SJSA1 (cell line): ENCODE data around the gene USP51. TPM values are rescaled to one million over a fixed set of nuclear protein-coding genes. Genes with fewer than 3 reads are reported as not detected.
"Not testable (repeated sequence)": the region's sequence is repeated elsewhere in the genome, so short reads cannot be mapped to it uniquely, and the experiment has no call there.

Experiments
- DNase-seq, 2 experiments: peaks; one replicate each; pipeline ENCODE4 v3.0.0-alpha.2; 2015 to 2020; ENCODE audit warnings: low spot score in 2 of 2, low read depth in 1 of 2
- H3K27ac ChIP-seq: fragments of 250-450 bp; sonication (Bioruptor Pico); 2 replicates; pipeline ENCODE4 v1.5.1; 2020; ENCODE audit warnings: mild to moderate bottlenecking, moderate library complexity
- H3K27me3 ChIP-seq: fragments of 250-450 bp; sonication (Bioruptor Pico); replicated peaks from 2 replicates; pipeline ENCODE4 v1.5.1; 2020; ENCODE audit warnings: mild to moderate bottlenecking, moderate library complexity
- H3K36me3 ChIP-seq: fragments of 250-450 bp; sonication (Bioruptor Pico); 2 replicates; pipeline ENCODE4 v1.5.1; 2020; ENCODE audit warnings: mild to moderate bottlenecking
- H3K4me1 ChIP-seq: fragments of 250-450 bp; sonication (Bioruptor Pico); replicated peaks from 2 replicates; pipeline ENCODE4 v1.6.1; 2021; ENCODE audit warnings: mild to moderate bottlenecking
- H3K4me3 ChIP-seq: fragments of 250-450 bp; sonication (Bioruptor Pico); 2 replicates; pipeline ENCODE4 v1.5.1; 2020; ENCODE audit warnings: mild to moderate bottlenecking
- H3K9me3 ChIP-seq: fragments of 250-450 bp; sonication (Bioruptor Pico); replicated peaks from 2 replicates; pipeline ENCODE4 v1.5.1; 2020; ENCODE audit warnings: mild to moderate bottlenecking
- total RNA-seq: library from RNA; depleted of rRNA; stranded (reverse); fragments of >200 nt; shearing (Covaris generic); gene quantifications from 2 replicates; pipeline ENCODE4 v1.2.3, GENCODE V29; 2014; rRNA removed

The USP51 gene
- total RNA-seq, 1 experiment from 2014 or later = 1.8 TPM

DNA sequence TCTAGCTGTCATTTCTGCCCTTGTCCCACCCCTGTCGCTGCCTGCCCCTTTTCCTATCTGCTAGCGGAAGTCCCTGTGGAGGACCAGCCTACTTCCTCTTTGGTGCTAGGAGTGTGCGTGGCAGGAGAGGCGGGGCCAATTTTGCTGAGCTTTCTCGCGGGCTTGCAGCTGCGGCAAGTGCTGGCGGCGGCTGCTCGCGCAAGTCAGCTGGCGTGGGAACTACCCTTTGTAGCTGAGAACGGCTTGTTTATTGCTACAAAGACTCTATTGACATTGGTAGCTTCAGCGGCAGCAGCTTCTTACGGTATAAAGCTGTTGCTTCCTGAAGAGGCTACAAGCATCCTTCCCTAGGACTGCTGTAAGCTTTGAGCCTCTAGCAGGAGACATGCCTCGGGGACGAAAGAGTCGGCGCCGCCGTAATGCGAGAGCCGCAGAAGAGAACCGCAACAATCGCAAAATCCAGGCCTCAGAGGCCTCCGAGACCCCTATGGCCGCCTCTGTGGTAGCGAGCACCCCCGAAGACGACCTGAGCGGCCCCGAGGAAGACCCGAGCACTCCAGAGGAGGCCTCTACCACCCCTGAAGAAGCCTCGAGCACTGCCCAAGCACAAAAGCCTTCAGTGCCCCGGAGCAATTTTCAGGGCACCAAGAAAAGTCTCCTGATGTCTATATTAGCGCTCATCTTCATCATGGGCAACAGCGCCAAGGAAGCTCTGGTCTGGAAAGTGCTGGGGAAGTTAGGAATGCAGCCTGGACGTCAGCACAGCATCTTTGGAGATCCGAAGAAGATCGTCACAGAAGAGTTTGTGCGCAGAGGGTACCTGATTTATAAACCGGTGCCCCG is 37.4 kb downstream of the USP51 start, which contains the start of gene MAGEH1:
Gene MAGEH1, plus strand, starts transcription at position 138 of the 843 bp plus-strand sequence. Its CDS starts 248 bp downstream, at position 386.
- Histone ChIP-seq H3K27ac (no peak within 1 kb of the TSS), H3K9me3 (no peaks in the 10 kb centered on the region), H3K36me3 (no peaks in the 10 kb centered on the region), H3K4me3 (peak within 1 kb of the TSS; percentile 49), H3K4me1 (no peaks in the 10 kb centered on the region), H3K27me3 (no peaks in the 10 kb centered on the region)
- DNase-seq = peak; percentile 67 to 80

GRCh38 chrX:55451626-55451989 is 38.0 kb downstream of the USP51 start:
- no peaks in the 10 kb centered on the region for H3K36me3 ChIP-seq
- H3K27me3 ChIP-seq = no peaks in the 10 kb centered on the region
- H3K4me3 ChIP-seq = peak overlapping the region; percentile 49
- no peak overlapping the region for H3K27ac ChIP-seq
- no peaks in the 10 kb centered on the region for H3K4me1 ChIP-seq
- H3K9me3 ChIP-seq = no peaks in the 10 kb centered on the region
- DNase-seq = no peak

- H3K4me1 ChIP-seq = no peaks in the 10 kb centered on the region
- H3K27ac ChIP-seq = no peak overlapping the region
- no peak for DNase-seq
- H3K36me3 ChIP-seq = no peaks in the 10 kb centered on the region
- no peak overlapping the region for H3K4me3 ChIP-seq
- H3K9me3 ChIP-seq = no peaks in the 10 kb centered on the region
- H3K27me3 ChIP-seq = no peaks in the 10 kb centered on the region
Measured at GRCh38 chrX:55451141-55451540, 38.5 kb downstream of the USP51 start.

- DNase-seq = no peak
- H3K4me1 ChIP-seq = no peaks in the 10 kb centered on the region
- no peak overlapping the region for H3K4me3 ChIP-seq
- H3K9me3 ChIP-seq = no peaks in the 10 kb centered on the region
- no peaks in the 10 kb centered on the region for H3K36me3 ChIP-seq
- no peaks in the 10 kb centered on the region for H3K27me3 ChIP-seq
- H3K27ac ChIP-seq = no peak overlapping the region
Measured at GRCh38 chrX:55450259-55450658, 39.4 kb downstream of the USP51 start.

GRCh38 chrX:55443468-55443867 is 46.2 kb downstream of the USP51 start:
- H3K4me1 ChIP-seq, H3K27me3 ChIP-seq, DNase-seq, H3K36me3 ChIP-seq, H3K4me3 ChIP-seq, H3K9me3 ChIP-seq, H3K27ac ChIP-seq: not testable (repeated sequence)

Other genes starting within 250 kb of the USP51 start
- gene PAGE3, start 224.9 kb downstream of the USP51 start, total RNA-seq = not detected in 2 replicates
- 28.2 and 31.5 TPM in 2 replicates for gene MAGEH1, start 37.7 kb downstream of the USP51 start, total RNA-seq
- gene FOXR2, start 133.6 kb upstream of the USP51 start, total RNA-seq = not detected in 2 replicates
- gene RRAGB, start 227.9 kb upstream of the USP51 start, total RNA-seq = 4.4 and 7.5 TPM in 2 replicates